GM12891 (cell line): ENCODE data around the gene CDH22.

ENCODE experiments used
- POLR2A ChIP-seq: IDR thresholded peaks from 2 replicates; pipeline ENCODE4 v1.6.1; 2011; ENCODE audit warnings: low read depth, low read length, control low read depth
- POLR2AphosphoS5 ChIP-seq: IDR thresholded peaks from 2 replicates; pipeline ENCODE4 v1.6.1; 2011; ENCODE audit warnings: low read depth, low read length, control low read depth

GRCh38 chr20:46209930-46210671 is 98.2 kb downstream of the CDH22 start:
- TF ChIP-seq POLR2A (no peak), POLR2AphosphoS5 (no peak)
